GM18507 (cell line): Measurements from ENCODE around the gene POLL.
A peak's percentile ranks its signal among the peaks of the same experiment; 100 is the strongest.
"Not testable (repeated sequence)": the region's sequence is repeated elsewhere in the genome, so short reads cannot be mapped to it uniquely, and the experiment has no call there.

Source experiments
- DNase-seq: peaks from one replicate; pipeline ENCODE4 v3.0.0; 2011; ENCODE audit warnings: low read depth; ENCODE audit not compliant: insufficient read length; ENCODE audit errors: extremely low spot score
- FAIRE-seq: peaks from 2 replicates; lab custom pipeline; 2011; peaks lifted over from hg19 to GRCh38; lab: Jason Lieb, UNC

The POLL gene

GRCh38 chr10:101587725-101588653, at the start of gene POLL, which contains the start of gene DPCD:
Gene POLL, minus strand, starts transcription at chr10:101588257. Its CDS starts 897 bp downstream, at chr10:101587360.
Gene DPCD, plus strand, starts transcription at chr10:101588321. Its CDS starts 16 bp downstream, at chr10:101588337.
- DNase-seq (peak; percentile 98), FAIRE-seq (peak; percentile 99)

- not testable (repeated sequence) for FAIRE-seq
Measured at GRCh38 chr10:101633510-101633909, 45.5 kb upstream of the POLL start.

GRCh38 chr10:101631821-101632475, 43.9 kb upstream of the POLL start:
- no peak for DNase-seq
- FAIRE-seq: no peak

More at GRCh38 chr10:101633510-101633909, 45.5 kb upstream of the POLL start:
- not testable (repeated sequence) for DNase-seq

- no peak for DNase-seq
- no peak for FAIRE-seq
Measured at GRCh38 chr10:101630633-101630920, 42.5 kb upstream of the POLL start.

GRCh38 chr10:101629837-101630632, 42.0 kb upstream of the POLL start:
- FAIRE-seq: no peak
- no peak for DNase-seq

GRCh38 chr10:101625821-101626412, 37.9 kb upstream of the POLL start:
- FAIRE-seq: no peak
- DNase-seq: no peak

- no peak for FAIRE-seq
- no peak for DNase-seq
Measured at GRCh38 chr10:101624526-101625102, 36.6 kb upstream of the POLL start.

GRCh38 chr10:101623528-101623927, 35.5 kb upstream of the POLL start:
- DNase-seq (no peak), FAIRE-seq (no peak)

GRCh38 chr10:101619983-101620382, 31.9 kb upstream of the POLL start:
- no peak for DNase-seq
- no peak for FAIRE-seq

- DNase-seq (no peak), FAIRE-seq (no peak)
Measured at GRCh38 chr10:101618871-101619270, 30.8 kb upstream of the POLL start.

- no peak for FAIRE-seq
- no peak for DNase-seq
Measured at GRCh38 chr10:101617824-101618568, 29.9 kb upstream of the POLL start.

GRCh38 chr10:101617102-101617823, 29.2 kb upstream of the POLL start:
- DNase-seq (no peak), FAIRE-seq (peak; percentile 18)

- no peak for FAIRE-seq
Measured at GRCh38 chr10:101616415-101617101, 28.5 kb upstream of the POLL start.

GRCh38 chr10:101615525-101616116, 27.6 kb upstream of the POLL start:
- DNase-seq (no peak), FAIRE-seq (no peak)

More at GRCh38 chr10:101616415-101617101, 28.5 kb upstream of the POLL start:
- no peak for DNase-seq

- FAIRE-seq (no peak), DNase-seq (no peak)
Measured at GRCh38 chr10:101614663-101615524, 26.8 kb upstream of the POLL start.

GRCh38 chr10:101613646-101614045, 25.6 kb upstream of the POLL start:
- FAIRE-seq (no peak), DNase-seq (no peak)
